ENCODE data around the gene ARHGAP32.

The ARHGAP32 gene

GRCh38 chr11:128948583-128948982 is 243.5 kb downstream of the ARHGAP32 start:
- DNase-seq = no peak

- no peak for DNase-seq
Measured at GRCh38 chr11:128947773-128948172, 244.4 kb downstream of the ARHGAP32 start.

GRCh38 chr11:128946648-128947047 is 245.5 kb downstream of the ARHGAP32 start:
- DNase-seq = no peak

GRCh38 chr11:128943428-128943976 is 248.6 kb downstream of the ARHGAP32 start:
- no peak for DNase-seq

- no peak for DNase-seq
Measured at GRCh38 chr11:128942817-128943427, 249.2 kb downstream of the ARHGAP32 start, which contains the start of gene TP53AIP1. Gene TP53AIP1, minus strand, starts transcription at chr11:128942871. Its CDS starts 5,053 bp downstream, at chr11:128937818.

GRCh38 chr11:128942272-128942612 is 249.9 kb downstream of the ARHGAP32 start:
- DNase-seq = no peak

GRCh38 chr11:128941573-128942271 is 250.4 kb downstream of the ARHGAP32 start:
- no peak for DNase-seq

GRCh38 chr11:128941110-128941509 is 251.0 kb downstream of the ARHGAP32 start:
- no peak for DNase-seq

GRCh38 chr11:128940603-128941002 is 251.5 kb downstream of the ARHGAP32 start:
- DNase-seq = no peak

GRCh38 chr11:128940156-128940555 is 252.0 kb downstream of the ARHGAP32 start:
- no peak for DNase-seq

- DNase-seq = no peak
Measured at GRCh38 chr11:128939591-128939990, 252.5 kb downstream of the ARHGAP32 start.

- no peak for DNase-seq
Measured at GRCh38 chr11:128938156-128938885, 253.8 kb downstream of the ARHGAP32 start.

- DNase-seq = no peak
Measured at GRCh38 chr11:128937480-128937879, 254.6 kb downstream of the ARHGAP32 start.

GRCh38 chr11:128936606-128937251 is 255.4 kb downstream of the ARHGAP32 start:
- DNase-seq = no peak

GRCh38 chr11:128934926-128935325 is 257.2 kb downstream of the ARHGAP32 start:
- DNase-seq = no peak

GRCh38 chr11:128934351-128934750 is 257.8 kb downstream of the ARHGAP32 start:
- no peak for DNase-seq

- DNase-seq = no peak
Measured at GRCh38 chr11:128933481-128934178, 258.5 kb downstream of the ARHGAP32 start.

- DNase-seq = no peak
Measured at GRCh38 chr11:128931668-128932067, 260.5 kb downstream of the ARHGAP32 start.

- no peak for DNase-seq
Measured at GRCh38 chr11:128931066-128931465, 261.1 kb downstream of the ARHGAP32 start.

GRCh38 chr11:128929991-128930390 is 262.1 kb downstream of the ARHGAP32 start:
- no peak for DNase-seq

GRCh38 chr11:128929468-128929867 is 262.7 kb downstream of the ARHGAP32 start:
- DNase-seq = no peak

- peak; percentile 19 for DNase-seq
Measured at GRCh38 chr11:128928400-128928799, 263.7 kb downstream of the ARHGAP32 start.
